Gastrocnemius medialis (tissue), 4 donors: Measurements from ENCODE around the gene MYCBP2. TPM values are rescaled to one million over a fixed set of nuclear protein-coding genes. Genes with fewer than 3 reads are reported as not detected.

Experiments
- ATAC-seq, 2 donors: fragments of 150-250 bp; one replicate each; pipeline ENCODE4 v1.9.1; 2016
- DNase-seq, 2 donors: peaks; one replicate each; pipeline ENCODE4 v3.0.0-alpha.2; 2019
- H3K27ac ChIP-seq, 4 donors: fragments of 200-600 bp; sonication (generic); 1 replicate in 1 of 4; 2 replicates in 3 of 4; pipeline ENCODE4 v1.5.1; 2016 to 2018; ENCODE audit warnings: mild to moderate bottlenecking in 2 of 4, moderate library complexity in 1 of 4
- H3K27me3 ChIP-seq, 3 donors: fragments of 200-600 bp; sonication (generic) in 2 of 3; 1 replicate in 1 of 3; 2 replicates in 2 of 3; pipeline versions ENCODE4 v1.5.1 to v1.6.0; 2016 to 2019; ENCODE audit warnings: mild to moderate bottlenecking in 1 of 3, moderate library complexity in 1 of 3
- H3K36me3 ChIP-seq, 2 donors: fragments of 200-600 bp; sonication (generic) in 1 of 2; one replicate each; pipeline ENCODE4 v1.5.1; 2017 to 2018
- H3K4me1 ChIP-seq, 2 donors: fragments of 200-600 bp; sonication (generic) in 1 of 2; one replicate each; pipeline ENCODE4 v1.5.1; 2016 to 2017; ENCODE audit warnings: mild to moderate bottlenecking in 2 of 2
- H3K4me3 ChIP-seq, 4 donors: fragments of 200-600 bp; sonication (generic) in 3 of 4; 1 replicate in 1 of 4; 2 replicates in 3 of 4; pipeline ENCODE4 v1.5.1; 2016 to 2019; ENCODE audit warnings: mild to moderate bottlenecking in 2 of 4
- H3K9me3 ChIP-seq, 3 donors: fragments of 200-600 bp; sonication (generic) in 2 of 3; 1 replicate in 1 of 3; 2 replicates in 2 of 3; pipeline ENCODE4 v1.5.1; 2016 to 2019
- CTCF ChIP-seq, 5 experiments: fragments of 450-650 bp in 3 of 5; fragments of 200-600 bp in 2 of 5; sonication (generic) in 2 of 5; IDR thresholded peaks in 4 of 5; conservative IDR thresholded peaks in 1 of 5; 1 replicate in 4 of 5; 2 replicates in 1 of 5; pipeline ENCODE4 v1.5.1; 2016 to 2019; ENCODE audit warnings: antibody characterized with exemption in 5 of 5, mild to moderate bottlenecking in 3 of 5, moderate library complexity in 3 of 5
- POLR2A ChIP-seq, 2 donors: fragments of 450-650 bp; IDR thresholded peaks; one replicate each; pipeline ENCODE4 v1.6.1; 2017; ENCODE audit warnings: antibody characterized with exemption in 2 of 2, mild to moderate bottlenecking in 2 of 2, moderate library complexity in 2 of 2
- in situ Hi-C, 4 donors: fragments of 200-750 bp; cut with MboI; loops; one replicate each; pipeline versions ENCODE4 v1.15.0 to v1.8.0; 2017; ENCODE audit warnings: low sequenced_read_pairs in 4 of 4
- intact Hi-C: fragments of 100-400 bp; cut with DNase I; formaldehyde crosslinking; loops from one replicate; pipeline ENCODE4 v1.15.1; 2023; ENCODE audit warnings: low total_unique reads
- total RNA-seq, 4 donors: library from RNA; depleted of rRNA; stranded (reverse); fragments of >200 nt; gene quantifications; one replicate each; pipeline versions ENCODE4 v1.1.0 to v1.2.3, GENCODE V29; 2016

The MYCBP2 gene
- total RNA-seq, 4 donors from 2014 or later, result 42.1 to 56.9 (median 45.1) TPM

DNA sequence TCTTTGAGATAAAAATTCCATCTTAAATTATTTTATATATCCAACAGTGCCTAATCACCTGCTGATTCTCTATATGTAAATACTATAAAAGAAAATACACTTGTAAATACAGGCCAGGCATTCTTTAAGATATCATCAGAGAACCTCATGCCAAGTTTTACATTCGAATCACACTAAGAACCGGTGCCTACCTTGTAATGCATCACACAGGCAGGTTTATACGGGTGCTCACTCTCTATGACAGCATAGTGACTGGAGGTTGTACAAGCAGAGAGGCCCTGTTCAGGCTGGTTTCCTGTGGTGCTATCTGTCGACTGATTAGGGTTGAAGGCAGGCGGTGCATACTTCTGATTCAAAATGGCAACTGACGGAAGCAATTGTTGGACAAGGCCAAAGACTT, 158.7 kb downstream of the MYCBP2 start:
- no peaks in the 10 kb centered on the region for H3K9me3 ChIP-seq
- H3K36me3 ChIP-seq, result peaks cover 4 to 71% of the 10 kb centered on the region in 2 donors
- no peak overlapping the region for H3K4me3 ChIP-seq
- ATAC-seq (no peak), DNase-seq (no peak)
- in situ Hi-C loops (no loop called here), intact Hi-C loops (no loop called here)
- TF ChIP-seq CTCF (IDR thresholded peaks at IDR 0.05 in 4 of 5, conservative IDR thresholded peaks at IDR 0.05 in 1 of 5), result no peak
- TF ChIP-seq POLR2A (IDR thresholded peaks at IDR 0.05), result no peak
- no peaks in the 10 kb centered on the region for H3K4me1 ChIP-seq
- H3K27me3 ChIP-seq, result no peaks in the 10 kb centered on the region
- no peak overlapping the region for H3K27ac ChIP-seq

GRCh38 chr13:77150651-77151050, 176.2 kb downstream of the MYCBP2 start:
- in situ Hi-C loops, result no loop called here

GRCh38 chr13:77143431-77143830, 183.5 kb downstream of the MYCBP2 start:
- ATAC-seq, result peak in 1 of 2 donors; percentile 18

More at GRCh38 chr13:77150651-77151050, 176.2 kb downstream of the MYCBP2 start:
- DNase-seq (no peak), ATAC-seq (no peak)
- Histone ChIP-seq H3K9me3 (no peaks in the 10 kb centered on the region), H3K36me3 (peaks cover 0 to 24% of the 10 kb centered on the region in 2 donors), H3K4me1 (no peaks in the 10 kb centered on the region), H3K27ac (no peak overlapping the region), H3K27me3 (no peaks in the 10 kb centered on the region), H3K4me3 (no peak overlapping the region)
- TF ChIP-seq POLR2A (IDR thresholded peaks at IDR 0.05) (no peak), CTCF (IDR thresholded peaks at IDR 0.05 in 4 of 5, conservative IDR thresholded peaks at IDR 0.05 in 1 of 5) (no peak)
- intact Hi-C loops, result no loop called here

GRCh38 chr13:77139306-77139705, 187.6 kb downstream of the MYCBP2 start:
- Histone ChIP-seq H3K4me1 (peaks cover 0 to 4% of the 10 kb centered on the region in 2 donors), H3K9me3 (no peaks in the 10 kb centered on the region), H3K27ac (no peak overlapping the region), H3K4me3 (no peak overlapping the region), H3K36me3 (peaks cover 0 to 51% of the 10 kb centered on the region in 2 donors), H3K27me3 (no peaks in the 10 kb centered on the region)
- DNase-seq, result no peak
- intact Hi-C loops (no loop called here), in situ Hi-C loops (no loop called here)
- ATAC-seq, result no peak
- TF ChIP-seq POLR2A (IDR thresholded peaks at IDR 0.05) (no peak), CTCF (IDR thresholded peaks at IDR 0.05 in 4 of 5, conservative IDR thresholded peaks at IDR 0.05 in 1 of 5) (no peak)

More at GRCh38 chr13:77143431-77143830, 183.5 kb downstream of the MYCBP2 start:
- Histone ChIP-seq H3K9me3 (no peaks in the 10 kb centered on the region), H3K27ac (no peak overlapping the region), H3K4me3 (no peak overlapping the region), H3K36me3 (peaks cover 0 to 39% of the 10 kb centered on the region in 2 donors), H3K27me3 (no peaks in the 10 kb centered on the region), H3K4me1 (no peaks in the 10 kb centered on the region)
- TF ChIP-seq CTCF (IDR thresholded peaks at IDR 0.05 in 4 of 5, conservative IDR thresholded peaks at IDR 0.05 in 1 of 5), result no peak
- no peak for TF ChIP-seq POLR2A (IDR thresholded peaks at IDR 0.05)
- no peak for DNase-seq
- in situ Hi-C loops (no loop called here), intact Hi-C loops (no loop called here)

- Histone ChIP-seq H3K27me3 (no peaks in the 10 kb centered on the region), H3K9me3 (no peaks in the 10 kb centered on the region), H3K4me1 (peaks cover 0 to 4% of the 10 kb centered on the region in 2 donors), H3K36me3 (peaks cover 0 to 46% of the 10 kb centered on the region in 2 donors), H3K27ac (no peak overlapping the region), H3K4me3 (no peak overlapping the region)
- intact Hi-C loops (no loop called here), in situ Hi-C loops (no loop called here)
- DNase-seq, result no peak
- ATAC-seq, result no peak
- no peak for TF ChIP-seq CTCF (IDR thresholded peaks at IDR 0.05 in 4 of 5, conservative IDR thresholded peaks at IDR 0.05 in 1 of 5)
- no peak for TF ChIP-seq POLR2A (IDR thresholded peaks at IDR 0.05)
Measured at GRCh38 chr13:77138813-77139212, 188.1 kb downstream of the MYCBP2 start.
